Thoracic aorta (tissue), 2 donors: ENCODE results near the gene DUSP1. TPM values are rescaled to one million over a fixed set of nuclear protein-coding genes. Genes with fewer than 3 reads are reported as not detected.
A peak's percentile ranks its signal among the peaks of the same experiment; 100 is the strongest.

Experiments
- ATAC-seq: fragments of 150-250 bp; one replicate; pipeline ENCODE4 v1.8.0; 2017; ENCODE audit warnings: low read depth; ENCODE audit not compliant: insufficient number of reproducible peaks, low FRiP score
- DNase-seq: peaks from one replicate; pipeline ENCODE4 v3.0.0-alpha.2; 2020; ENCODE audit warnings: low spot score
- H3K27ac ChIP-seq, 2 donors: fragments of 200-600 bp; sonication (generic); 1 replicate in 1 of 2; 2 replicates in 1 of 2; pipeline ENCODE4 v1.5.1; 2016; ENCODE audit warnings: mild to moderate bottlenecking in 2 of 2, moderate library complexity in 2 of 2
- H3K27me3 ChIP-seq: fragments of 200-600 bp; sonication (generic); replicated peaks from 2 replicates; pipeline ENCODE4 v1.6.0; 2016; ENCODE audit warnings: mild to moderate bottlenecking; ENCODE audit not compliant: insufficient read depth
- H3K36me3 ChIP-seq: fragments of 200-600 bp; sonication (generic); one replicate; pipeline ENCODE4 v1.5.1; 2016
- H3K4me1 ChIP-seq, 2 donors: fragments of 200-600 bp; sonication (generic); 1 replicate in 1 of 2; 2 replicates in 1 of 2; pipeline versions ENCODE4 v1.5.1 to v1.6.0; 2016; ENCODE audit warnings: low read depth in 2 of 2, mild to moderate bottlenecking in 1 of 2; ENCODE audit not compliant: control insufficient read depth in 1 of 2
- H3K4me3 ChIP-seq: fragments of 200-600 bp; sonication (generic); 2 replicates; pipeline ENCODE4 v1.5.1; 2016; ENCODE audit warnings: mild to moderate bottlenecking
- H3K9me3 ChIP-seq: fragments of 200-600 bp; sonication (generic); 2 replicates; pipeline ENCODE4 v1.5.1; 2016
- total RNA-seq, 2 donors: library from RNA; depleted of rRNA; stranded (reverse); fragments of >200 nt; gene quantifications; one replicate each; pipeline versions ENCODE4 v1.1.0 to v1.2.3, GENCODE V29; 2016
- TF ChIP-seq, protein P1 (sequence below): fragments of 200-600 bp; sonication (generic); IDR thresholded peaks from one replicate; pipeline ENCODE4 v1.5.1; 2019; ENCODE audit warnings: antibody characterized with exemption

The DUSP1 gene
- total RNA-seq, 2 donors from 2014 or later, result 813 to 3,699 TPM

DNA sequence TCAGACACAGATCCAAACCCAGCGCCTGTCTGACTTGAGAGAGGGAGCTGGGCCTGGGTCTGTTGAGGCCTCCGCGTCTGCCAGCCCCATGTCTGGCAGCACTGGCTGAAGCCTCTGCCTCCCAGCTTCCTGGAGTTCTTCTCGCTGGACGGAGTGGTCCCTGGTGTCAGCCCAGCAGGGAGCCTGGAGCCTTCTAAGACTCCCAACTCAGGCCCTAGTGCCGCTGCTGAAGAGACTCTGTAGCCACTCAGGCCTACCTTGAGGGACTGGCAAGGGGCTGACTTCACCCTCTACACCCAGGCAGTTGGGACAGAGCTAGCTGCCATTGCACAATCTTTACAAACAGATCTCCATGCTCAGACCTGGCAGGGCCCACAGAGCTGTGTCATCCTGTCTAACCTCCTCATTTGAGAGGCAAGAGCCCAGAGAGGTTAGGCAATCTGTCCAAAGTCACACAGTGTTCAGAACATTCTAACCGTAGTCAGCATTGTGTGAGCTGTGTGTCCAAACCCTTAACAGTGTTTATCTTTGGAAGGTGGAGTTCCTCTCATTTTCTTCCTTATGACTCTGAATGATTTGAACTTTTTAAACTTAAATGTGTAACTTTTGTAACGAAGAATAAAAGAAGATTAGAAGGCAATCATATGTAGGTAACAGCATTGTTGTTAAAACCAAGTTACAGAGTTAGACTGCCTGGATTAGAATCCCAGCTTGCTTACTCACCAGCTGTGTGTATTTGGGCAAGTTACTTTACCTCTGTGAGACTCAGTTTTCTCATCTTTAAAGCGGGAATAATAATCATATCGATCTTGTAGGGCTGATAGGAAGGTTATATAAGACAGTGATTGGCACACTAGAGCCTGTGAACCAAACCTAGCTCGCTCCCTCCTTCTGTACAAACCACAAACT lies 4.6 kb upstream of the DUSP1 start:
- Histone ChIP-seq H3K4me1 (peaks cover 23 to 51% of the 10 kb centered on the region in 2 donors), H3K27me3 (no peaks in the 10 kb centered on the region), H3K36me3 (no peaks in the 10 kb centered on the region), H3K4me3 (no peak overlapping the region), H3K27ac (peak overlapping the region in 1 of 2 donors; percentile 99), H3K9me3 (no peaks in the 10 kb centered on the region)
- peak; percentile 74 for DNase-seq
- ATAC-seq, result no peak
- TF ChIP-seq, protein P1, sequence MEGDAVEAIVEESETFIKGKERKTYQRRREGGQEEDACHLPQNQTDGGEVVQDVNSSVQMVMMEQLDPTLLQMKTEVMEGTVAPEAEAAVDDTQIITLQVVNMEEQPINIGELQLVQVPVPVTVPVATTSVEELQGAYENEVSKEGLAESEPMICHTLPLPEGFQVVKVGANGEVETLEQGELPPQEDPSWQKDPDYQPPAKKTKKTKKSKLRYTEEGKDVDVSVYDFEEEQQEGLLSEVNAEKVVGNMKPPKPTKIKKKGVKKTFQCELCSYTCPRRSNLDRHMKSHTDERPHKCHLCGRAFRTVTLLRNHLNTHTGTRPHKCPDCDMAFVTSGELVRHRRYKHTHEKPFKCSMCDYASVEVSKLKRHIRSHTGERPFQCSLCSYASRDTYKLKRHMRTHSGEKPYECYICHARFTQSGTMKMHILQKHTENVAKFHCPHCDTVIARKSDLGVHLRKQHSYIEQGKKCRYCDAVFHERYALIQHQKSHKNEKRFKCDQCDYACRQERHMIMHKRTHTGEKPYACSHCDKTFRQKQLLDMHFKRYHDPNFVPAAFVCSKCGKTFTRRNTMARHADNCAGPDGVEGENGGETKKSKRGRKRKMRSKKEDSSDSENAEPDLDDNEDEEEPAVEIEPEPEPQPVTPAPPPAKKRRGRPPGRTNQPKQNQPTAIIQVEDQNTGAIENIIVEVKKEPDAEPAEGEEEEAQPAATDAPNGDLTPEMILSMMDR, result no peak

DNA sequence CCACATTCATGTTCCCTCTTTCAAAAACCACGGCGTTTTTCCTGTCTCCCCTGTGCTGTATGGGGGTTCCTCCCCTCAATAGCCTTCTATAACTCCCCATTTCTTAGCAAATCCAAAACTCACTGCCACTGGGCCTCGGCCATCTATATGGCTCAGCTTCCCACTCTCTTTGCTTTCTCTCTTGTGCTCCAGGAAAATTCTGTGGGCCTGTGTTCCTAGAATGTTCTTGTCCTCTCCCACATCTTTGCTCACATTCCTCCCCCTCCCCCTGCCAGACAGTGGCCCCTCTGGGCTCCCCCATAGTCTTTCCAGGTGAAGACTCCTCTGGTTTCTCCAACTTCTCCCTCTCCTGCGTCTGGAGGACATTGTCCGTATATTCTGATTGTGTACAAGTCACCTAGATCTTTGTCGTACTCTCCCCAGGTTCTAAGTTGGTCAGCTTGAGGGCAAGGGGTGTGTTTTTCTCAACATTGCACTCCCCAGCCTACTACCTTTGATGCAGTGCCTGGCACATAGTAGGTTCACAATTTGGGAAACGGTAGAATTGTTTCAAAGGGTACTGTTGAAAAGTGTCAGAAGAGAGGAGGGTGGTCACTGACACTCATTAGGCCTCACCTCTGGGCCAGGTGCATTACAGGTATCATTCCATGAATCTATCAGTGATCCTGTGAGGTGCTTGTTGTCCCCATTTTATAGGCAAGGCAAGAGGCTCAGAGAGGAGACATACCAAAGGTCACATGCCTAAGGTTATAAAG lies 3.7 kb upstream of the DUSP1 start:
- no peak overlapping the region for H3K4me3 ChIP-seq
- H3K9me3 ChIP-seq, result no peaks in the 10 kb centered on the region
- TF ChIP-seq, protein P1, result no peak
- H3K27ac ChIP-seq, result peak overlapping the region; percentile 99 to 100
- H3K36me3 ChIP-seq, result peaks cover 7% of the 10 kb centered on the region
- no peak for ATAC-seq
- no peaks in the 10 kb centered on the region for H3K27me3 ChIP-seq
- no peak for DNase-seq
- peaks cover 23 to 51% of the 10 kb centered on the region in 2 donors for H3K4me1 ChIP-seq

DNA sequence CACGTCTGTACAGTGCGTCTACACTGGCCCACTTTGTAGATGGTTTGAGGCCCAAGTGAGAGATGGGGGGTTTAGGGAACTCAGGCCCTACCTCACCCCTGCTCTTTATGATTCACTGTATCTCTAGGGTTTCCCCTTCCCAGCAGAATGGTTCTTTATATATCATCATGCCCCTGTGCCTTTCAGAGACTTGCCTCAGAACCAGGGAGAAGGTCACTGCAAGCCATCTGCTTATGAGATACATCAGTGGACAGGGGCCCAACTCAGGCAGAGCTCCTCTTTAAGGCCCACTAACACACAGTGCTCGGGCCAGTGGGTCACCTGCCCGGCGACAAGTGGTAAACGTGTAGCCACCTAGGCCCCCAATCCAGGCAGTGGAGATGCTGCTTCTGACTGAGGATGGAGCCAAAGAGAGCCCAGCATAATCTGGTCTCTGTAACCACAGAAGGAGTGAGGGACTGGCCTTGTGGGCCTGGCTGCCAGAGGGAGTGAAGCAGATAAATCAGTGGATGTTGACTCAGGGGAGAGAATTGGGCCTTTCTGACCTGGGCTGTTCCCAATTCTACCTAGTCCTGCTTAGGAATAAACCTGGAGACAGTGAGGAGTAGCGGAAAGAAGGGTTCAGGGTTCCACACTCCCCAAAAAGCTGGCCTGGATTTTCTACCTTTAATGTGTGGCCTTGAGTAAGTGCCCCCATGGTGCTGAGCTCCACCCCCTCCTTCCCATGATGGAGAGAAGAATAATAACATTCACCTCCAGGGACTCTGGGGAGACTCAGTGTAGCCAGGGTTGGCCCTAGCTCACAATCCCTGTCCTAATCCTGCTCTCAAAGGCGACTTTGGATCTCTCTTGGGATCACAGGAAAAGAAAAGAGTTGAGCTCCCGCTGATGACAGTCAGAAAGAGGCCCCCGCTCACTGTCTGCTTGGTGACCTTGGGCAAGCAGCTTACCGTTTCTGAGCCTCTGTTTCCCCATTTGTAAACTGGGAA lies 2.8 kb upstream of the DUSP1 start:
- Histone ChIP-seq H3K27me3 (no peaks in the 10 kb centered on the region), H3K9me3 (no peaks in the 10 kb centered on the region), H3K4me3 (no peak overlapping the region), H3K4me1 (peaks cover 23 to 51% of the 10 kb centered on the region in 2 donors), H3K36me3 (peaks cover 16% of the 10 kb centered on the region), H3K27ac (peak overlapping the region; percentile 99 to 100)
- DNase-seq, result no peak
- ATAC-seq, result no peak
- TF ChIP-seq, protein P1, result no peak

DNA sequence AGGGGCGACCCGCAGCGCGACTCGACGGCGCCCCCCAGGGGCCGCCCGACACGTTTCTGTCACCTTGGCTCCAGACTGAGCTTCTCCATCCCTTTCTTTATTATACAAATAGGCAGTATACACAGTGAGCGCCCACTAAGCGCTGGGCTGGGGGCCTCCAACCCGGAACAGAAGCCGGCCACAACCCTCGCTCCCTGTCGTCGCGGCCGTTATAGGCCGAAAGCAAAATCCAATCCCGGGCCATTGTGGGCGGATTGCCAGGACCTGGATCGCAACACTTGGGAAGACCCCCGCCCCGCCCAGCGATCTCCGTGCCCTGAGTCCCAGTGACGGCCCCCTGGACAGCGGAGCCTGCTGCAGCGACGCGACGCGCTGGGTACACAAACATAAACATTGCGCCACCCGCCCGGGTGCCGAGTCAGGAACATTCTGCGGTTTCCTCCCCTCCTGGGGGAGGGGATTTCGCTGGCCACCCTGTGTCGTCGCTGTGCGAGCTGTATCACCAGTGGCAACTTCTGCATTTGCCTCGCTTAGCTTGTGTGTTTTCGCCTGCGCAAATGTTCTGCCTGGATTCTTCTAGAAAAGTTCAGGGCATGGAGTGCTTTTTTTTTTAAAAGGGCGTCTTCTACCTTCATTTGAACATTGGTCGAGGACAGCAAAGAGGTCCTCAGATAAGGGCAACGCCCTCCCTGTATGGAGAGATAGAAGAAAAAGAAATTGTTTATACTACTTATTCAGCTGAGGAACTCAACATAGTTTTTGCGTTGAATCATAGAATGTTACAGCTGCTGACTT lies 1.3 kb upstream of the DUSP1 start:
- ATAC-seq, result peak; percentile 14
- peaks cover 31% of the 10 kb centered on the region for H3K36me3 ChIP-seq
- TF ChIP-seq, protein P1, result peak; percentile 75
- peak overlapping the region; percentile 99 to 100 for H3K27ac ChIP-seq
- DNase-seq, result peak; percentile 85
- H3K9me3 ChIP-seq, result no peaks in the 10 kb centered on the region
- no peaks in the 10 kb centered on the region for H3K27me3 ChIP-seq
- peak overlapping the region; percentile 84 for H3K4me3 ChIP-seq
- peaks cover 20 to 39% of the 10 kb centered on the region in 2 donors for H3K4me1 ChIP-seq
